Activated T-helper 1 cell treated with Interleukin-2 at 50 U/mL for 16 hours (primary cell): ENCODE measurements around the gene RMDN3.
A peak's percentile ranks its signal among the peaks of the same experiment; 100 is the strongest.

Experiments used
- DNase-seq: peaks from one replicate; pipeline ENCODE4 v3.0.0-alpha.2; 2020; ENCODE audit warnings: low read depth

The RMDN3 gene

GRCh38 chr15:40747685-40748631, 7.1 kb downstream of the RMDN3 start:
- DNase-seq, result no peak

GRCh38 chr15:40746916-40747418, 8.1 kb downstream of the RMDN3 start:
- no peak for DNase-seq

- no peak for DNase-seq
Measured at GRCh38 chr15:40744815-40745152, 10.3 kb downstream of the RMDN3 start.

- DNase-seq, result peak; percentile 40
Measured at GRCh38 chr15:40743921-40744814, 10.9 kb downstream of the RMDN3 start.

- DNase-seq, result no peak
Measured at GRCh38 chr15:40743485-40743901, 11.6 kb downstream of the RMDN3 start.

- DNase-seq, result no peak
Measured at GRCh38 chr15:40739854-40740253, 15.2 kb downstream of the RMDN3 start.

- no peak for DNase-seq
Measured at GRCh38 chr15:40739047-40739446, 16.0 kb downstream of the RMDN3 start.

- DNase-seq, result no peak
Measured at GRCh38 chr15:40737048-40737447, 18.0 kb downstream of the RMDN3 start.

- DNase-seq, result no peak
Measured at GRCh38 chr15:40736575-40736974, 18.5 kb downstream of the RMDN3 start.

GRCh38 chr15:40731034-40731433, 24.0 kb downstream of the RMDN3 start:
- DNase-seq, result no peak

- DNase-seq, result no peak
Measured at GRCh38 chr15:40723919-40724318, 31.1 kb downstream of the RMDN3 start.

- DNase-seq, result no peak
Measured at GRCh38 chr15:40722934-40723333, 32.1 kb downstream of the RMDN3 start.

GRCh38 chr15:40722354-40722753, 32.7 kb downstream of the RMDN3 start:
- DNase-seq, result no peak

GRCh38 chr15:40721701-40722100, 33.4 kb downstream of the RMDN3 start:
- DNase-seq, result no peak

GRCh38 chr15:40716165-40716564, 38.9 kb downstream of the RMDN3 start:
- no peak for DNase-seq

- no peak for DNase-seq
Measured at GRCh38 chr15:40714144-40714543, 40.9 kb downstream of the RMDN3 start.

- no peak for DNase-seq
Measured at GRCh38 chr15:40706121-40706520, 48.9 kb downstream of the RMDN3 start.

GRCh38 chr15:40702077-40702476, 53.0 kb downstream of the RMDN3 start:
- no peak for DNase-seq

- no peak for DNase-seq
Measured at GRCh38 chr15:40697916-40698315, 57.1 kb downstream of the RMDN3 start.

- no peak for DNase-seq
Measured at GRCh38 chr15:40696228-40696627, 58.8 kb downstream of the RMDN3 start.

GRCh38 chr15:40695469-40695890, 59.6 kb downstream of the RMDN3 start:
- DNase-seq, result no peak

GRCh38 chr15:40694688-40695468, 60.2 kb downstream of the RMDN3 start, which contains the start of gene RAD51:
Gene RAD51, plus strand, starts transcription at chr15:40695174. Its CDS starts 3,585 bp downstream, at chr15:40698759.
- peak; percentile 85 for DNase-seq
